Left kidney (tissue), 2 donors: ENCODE results near the gene YPEL1. TPM values are rescaled to one million over a fixed set of nuclear protein-coding genes. Genes with fewer than 3 reads are reported as not detected.

Source experiments
- DNase-seq: peaks from one replicate; pipeline ENCODE4 v3.0.0-alpha.2; 2013
- polyA plus RNA-seq: library from polyadenylated mRNA; unstranded; fragments of 120-200 nt; gene quantifications from one replicate; pipeline ENCODE4 v1.2.1, GENCODE V29; 2013; ENCODE audit not compliant: insufficient read length

YPEL1 gene
- polyA plus RNA-seq, 1 donor: 20.9 TPM

GRCh38 chr22:21657360-21658032 is 78.1 kb downstream of the YPEL1 start:
- DNase-seq: no peak

- no peak for DNase-seq
These were observed 78.6 kb downstream of the YPEL1 start for GRCh38 chr22:21657020-21657359.

GRCh38 chr22:21652547-21653545 is 82.7 kb downstream of the YPEL1 start:
- DNase-seq: no peak

- DNase-seq: peak; percentile 87
These were observed 83.5 kb downstream of the YPEL1 start for GRCh38 chr22:21652010-21652546.

- DNase-seq: no peak
These were observed 84.0 kb downstream of the YPEL1 start for GRCh38 chr22:21651521-21652009.

GRCh38 chr22:21650823-21651520 is 84.6 kb downstream of the YPEL1 start:
- no peak for DNase-seq

- no peak for DNase-seq
These were observed 85.3 kb downstream of the YPEL1 start for GRCh38 chr22:21650280-21650679.

Other genes starting within 250 kb of the YPEL1 start
- gene RIMBP3C, start 184.3 kb downstream of the YPEL1 start, polyA plus RNA-seq: 0.20 TPM
- 53.8 TPM for gene UBE2L3, start 168.1 kb downstream of the YPEL1 start, polyA plus RNA-seq
- gene YDJC, start 105.8 kb downstream of the YPEL1 start, polyA plus RNA-seq: 8.8 TPM
- 0.58 TPM for gene CCDC116, start 103.0 kb downstream of the YPEL1 start, polyA plus RNA-seq
- gene SDF2L1, start 93.5 kb downstream of the YPEL1 start, polyA plus RNA-seq: 13.1 TPM
- gene PPIL2, start 69.8 kb downstream of the YPEL1 start, polyA plus RNA-seq: 42.0 TPM
- gene MAPK1, start 131.9 kb upstream of the YPEL1 start, polyA plus RNA-seq: 142 TPM
- gene PPM1F, start 217.1 kb upstream of the YPEL1 start, polyA plus RNA-seq: 39.2 TPM
- 40.5 TPM for gene TOP3B, start 247.0 kb upstream of the YPEL1 start, polyA plus RNA-seq